Stimulated activated naive B cell treated with anti-CD40 and anti-IgM and Interleukin-4, amounts not matched to agents 10 μg/mL and 1 μg/mL and 100 μg/mL, for 72 hours (primary cell): ENCODE data around the gene SH3RF2.
"Not testable (repeated sequence)": the region's sequence is repeated elsewhere in the genome, so short reads cannot be mapped to it uniquely, and the experiment has no call there.

Experiments used
- ATAC-seq, 2 donors: fragments of 150-1000 bp; cut with Tn5 transposase; replicated peaks; 2 replicates each; pipeline ENCODE4 v1.10.0; 2021; ENCODE audit warnings: moderate library complexity in 1 of 2
- DNase-seq: peaks from one replicate; pipeline ENCODE4 v3.0.0; 2021
- H3K27ac Mint-ChIP-seq: one replicate; pipeline ENCODE4 v1.8.0; 2022; ENCODE audit warnings: mild to moderate bottlenecking, mixed read lengths
- H3K27me3 Mint-ChIP-seq, 2 donors: one replicate each; pipeline ENCODE4 v1.8.0; 2022; ENCODE audit warnings: mixed read lengths in 2 of 2
- H3K36me3 Mint-ChIP-seq, 2 donors: one replicate each; pipeline ENCODE4 v1.8.0; 2022; ENCODE audit warnings: mixed read lengths in 2 of 2, mild to moderate bottlenecking in 1 of 2
- H3K4me1 Mint-ChIP-seq, 2 donors: one replicate each; pipeline ENCODE4 v1.8.0; 2022; ENCODE audit warnings: mixed read lengths in 2 of 2, mild to moderate bottlenecking in 1 of 2
- H3K4me3 Mint-ChIP-seq, 2 donors: one replicate each; pipeline ENCODE4 v1.8.0; 2022; ENCODE audit warnings: mild to moderate bottlenecking in 2 of 2, mixed read lengths in 2 of 2, moderate library complexity in 1 of 2
- H3K9me3 Mint-ChIP-seq, 2 donors: one replicate each; pipeline ENCODE4 v1.8.0; 2022; ENCODE audit warnings: mixed read lengths in 2 of 2, mild to moderate bottlenecking in 1 of 2

The SH3RF2 gene

DNA sequence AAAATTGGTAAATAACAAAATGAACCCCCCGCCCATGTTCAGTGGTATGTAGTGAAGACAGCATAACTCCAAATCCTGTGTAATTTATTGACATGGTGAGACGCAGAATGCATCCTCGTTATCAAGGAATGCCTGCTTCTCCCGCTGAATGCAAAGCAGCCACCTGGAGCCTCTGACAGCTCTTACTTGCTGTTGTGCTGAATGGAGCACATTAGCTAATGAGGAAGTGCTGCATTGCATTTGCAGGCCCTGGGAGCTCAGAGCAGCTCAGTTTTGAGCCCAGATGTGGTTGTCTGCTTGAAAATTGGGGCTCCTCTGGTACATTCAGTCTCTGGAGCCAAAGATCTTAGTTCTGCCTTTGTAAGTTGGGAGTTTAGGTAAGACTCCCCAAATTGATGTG is 140.1 kb downstream of the SH3RF2 start:
- H3K27me3 Mint-ChIP-seq = peaks cover 11 to 12% of the 10 kb centered on the region in 2 donors

DNA sequence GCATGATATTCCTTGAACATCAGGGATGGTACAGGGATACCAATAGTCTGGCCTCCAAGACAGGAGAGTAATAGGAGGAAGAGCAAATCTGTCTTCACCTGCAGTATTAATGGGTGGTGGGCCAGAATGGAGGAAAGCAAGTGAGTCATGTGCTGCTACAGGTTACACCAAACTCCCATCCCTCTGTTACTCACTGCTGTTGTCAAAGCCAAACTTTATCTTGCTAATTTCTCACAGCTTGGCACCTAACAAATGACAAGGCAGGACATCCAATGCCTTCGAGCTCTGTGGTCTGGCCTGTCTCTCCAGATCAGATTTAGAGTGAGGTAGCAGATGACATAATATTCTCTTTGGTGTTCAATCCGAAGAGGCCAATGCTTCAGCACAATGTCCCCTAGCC is 142.2 kb downstream of the SH3RF2 start:
- ATAC-seq (no peak), DNase-seq (no peak)
- peaks cover 0 to 2% of the 10 kb centered on the region in 2 donors for H3K9me3 Mint-ChIP-seq
- H3K27ac Mint-ChIP-seq = no peak overlapping the region
- H3K4me1 Mint-ChIP-seq = peaks cover 0 to 5% of the 10 kb centered on the region in 2 donors
- no peak overlapping the region for H3K4me3 Mint-ChIP-seq
- peaks cover 5% of the 10 kb centered on the region in 2 donors for H3K27me3 Mint-ChIP-seq
- no peaks in the 10 kb centered on the region for H3K36me3 Mint-ChIP-seq

More for the DNA sequence above, 140.1 kb downstream of the SH3RF2 start:
- Mint-ChIP-seq H3K9me3 (no peaks in the 10 kb centered on the region), H3K4me1 (peaks cover 0 to 5% of the 10 kb centered on the region in 2 donors), H3K4me3 (no peak overlapping the region), H3K36me3 (no peaks in the 10 kb centered on the region), H3K27ac (no peak overlapping the region)
- no peak for DNase-seq
- no peak for ATAC-seq

DNA sequence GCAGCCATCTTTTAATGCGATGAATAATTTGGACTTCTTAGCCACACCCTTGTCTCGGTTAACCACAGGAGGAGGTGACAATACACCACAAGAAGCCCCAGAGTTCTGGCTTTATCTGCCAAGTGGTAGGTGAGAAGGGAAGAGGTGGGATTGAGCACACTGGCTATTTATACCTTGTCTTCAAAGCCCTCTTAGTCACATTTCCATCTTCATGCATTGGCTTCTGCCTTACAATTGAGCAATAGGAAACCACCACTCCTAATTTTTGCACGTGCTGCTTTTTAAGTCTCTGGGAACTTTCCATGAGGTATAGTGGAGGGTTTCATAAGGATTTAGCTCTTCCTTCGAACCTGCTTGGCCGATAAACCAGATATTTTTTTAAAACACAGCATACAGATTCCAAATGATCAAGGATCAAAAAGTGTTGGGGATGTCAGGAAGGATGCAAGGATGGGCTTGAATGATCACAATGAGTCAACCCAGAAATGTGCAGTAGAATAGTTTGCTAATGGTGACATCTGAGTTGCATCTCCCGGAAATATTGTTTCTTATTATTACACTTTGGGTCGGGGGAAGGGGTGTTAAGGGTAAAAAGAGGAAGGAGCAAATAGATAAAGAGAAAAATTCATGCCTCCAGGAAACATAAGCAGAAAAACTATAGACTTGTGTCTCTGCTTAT is 143.5 kb downstream of the SH3RF2 start:
- Mint-ChIP-seq H3K4me3 (no peak overlapping the region), H3K27ac (no peak overlapping the region), H3K4me1 (peaks cover 0 to 5% of the 10 kb centered on the region in 2 donors), H3K9me3 (peaks cover 0 to 2% of the 10 kb centered on the region in 2 donors), H3K36me3 (no peaks in the 10 kb centered on the region), H3K27me3 (peaks cover under 1 to 5% of the 10 kb centered on the region in 2 donors)
- DNase-seq (no peak), ATAC-seq (peak; percentile 33 to 66)

DNA sequence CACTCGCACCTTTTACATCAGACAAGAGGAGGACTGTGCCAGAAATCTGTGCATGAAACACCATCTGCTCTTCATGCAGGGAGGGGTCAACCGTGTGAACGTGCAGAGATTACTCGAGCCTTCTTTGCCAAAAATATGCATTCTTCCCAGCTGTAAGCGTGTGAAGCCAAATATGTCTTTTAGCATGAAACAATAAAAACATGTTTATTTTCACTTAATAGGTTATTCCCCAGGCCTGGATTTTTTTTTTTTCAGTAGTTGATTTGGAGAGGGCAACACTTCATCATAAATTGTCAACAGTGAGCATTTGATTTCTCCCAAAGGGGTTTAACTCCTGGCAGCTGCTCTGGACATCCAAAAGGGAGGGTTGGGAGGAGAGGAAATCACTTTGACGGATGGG is 145.2 kb downstream of the SH3RF2 start:
- H3K27ac Mint-ChIP-seq = no peak overlapping the region
- peaks cover 0 to 5% of the 10 kb centered on the region in 2 donors for H3K4me1 Mint-ChIP-seq
- peaks cover 0 to 5% of the 10 kb centered on the region in 2 donors for H3K27me3 Mint-ChIP-seq
- ATAC-seq (no peak), DNase-seq (no peak)
- H3K4me3 Mint-ChIP-seq = no peak overlapping the region
- H3K36me3 Mint-ChIP-seq = no peaks in the 10 kb centered on the region
- peaks cover 0 to 2% of the 10 kb centered on the region in 2 donors for H3K9me3 Mint-ChIP-seq

DNA sequence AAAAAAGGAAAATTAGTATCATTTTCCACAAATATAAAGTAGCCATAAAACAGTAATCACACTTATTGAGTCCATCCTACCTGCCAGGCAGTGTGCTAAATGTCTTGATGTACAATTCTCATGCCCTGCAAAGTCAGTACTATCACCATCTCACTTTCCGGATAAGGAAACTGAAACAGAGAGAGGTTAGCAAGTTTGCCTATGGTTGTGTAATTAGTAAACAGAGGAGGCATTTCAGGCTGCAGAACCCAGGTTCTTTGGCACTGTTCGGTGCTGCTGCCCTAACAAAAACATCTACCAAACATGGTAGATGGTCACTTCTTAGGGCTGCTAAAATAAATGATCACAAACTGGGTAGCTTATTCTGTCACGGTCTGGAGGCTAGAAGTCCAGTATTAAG is 146.4 kb downstream of the SH3RF2 start:
- Mint-ChIP-seq H3K27me3 (peaks cover 0 to 5% of the 10 kb centered on the region in 2 donors), H3K36me3 (no peaks in the 10 kb centered on the region), H3K4me3 (no peak overlapping the region), H3K27ac (no peak overlapping the region), H3K9me3 (peaks cover 0 to 2% of the 10 kb centered on the region in 2 donors), H3K4me1 (peaks cover 0 to 5% of the 10 kb centered on the region in 2 donors)
- ATAC-seq (no peak), DNase-seq (no peak)

DNA sequence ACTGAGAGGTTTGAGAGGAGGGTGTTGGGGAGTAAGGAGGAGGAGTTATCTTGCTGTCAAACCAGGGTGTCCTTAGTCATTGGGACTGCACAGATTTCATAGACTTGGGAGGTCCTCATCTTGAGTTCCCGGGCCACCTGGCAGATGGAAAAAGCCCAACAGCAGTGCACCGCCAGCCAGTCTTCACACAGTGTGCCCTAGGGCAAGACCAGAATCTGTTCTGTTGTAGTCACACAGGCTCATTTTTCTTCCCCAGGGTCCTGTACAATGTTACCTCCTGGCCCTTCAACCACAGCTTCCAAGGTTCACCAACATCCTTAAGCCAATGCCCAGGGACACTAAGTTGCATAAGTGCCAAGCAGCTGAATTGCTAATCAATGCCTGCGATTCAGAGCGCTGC is 148.0 kb downstream of the SH3RF2 start:
- no peak for ATAC-seq
- Mint-ChIP-seq H3K9me3 (peaks cover 0 to 2% of the 10 kb centered on the region in 2 donors), H3K27me3 (peaks cover 0 to 5% of the 10 kb centered on the region in 2 donors)

DNA sequence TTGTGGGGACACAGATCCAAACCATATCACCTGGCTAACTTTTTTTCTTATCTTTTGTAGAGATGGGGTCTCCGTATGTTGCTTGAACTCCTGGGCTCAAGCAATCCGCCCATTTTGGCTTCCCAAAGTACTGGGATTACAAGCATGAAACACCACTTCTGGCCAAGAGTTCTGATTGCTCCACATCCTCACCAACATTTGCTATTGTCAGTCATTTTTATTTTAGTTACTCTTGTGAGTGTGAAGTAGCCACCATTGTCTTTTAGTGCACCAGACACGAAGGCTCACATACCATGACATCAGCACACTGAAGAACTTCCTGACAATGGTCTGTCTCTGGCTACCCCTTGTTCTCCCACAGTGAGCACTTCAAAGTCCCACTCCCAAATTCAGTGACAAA is 151.7 kb downstream of the SH3RF2 start:
- H3K4me1 Mint-ChIP-seq = no peaks in the 10 kb centered on the region
- no peak for DNase-seq
- H3K9me3 Mint-ChIP-seq = peaks cover 0 to 2% of the 10 kb centered on the region in 2 donors
- no peak overlapping the region for H3K4me3 Mint-ChIP-seq
- H3K27ac Mint-ChIP-seq = no peak overlapping the region
- H3K36me3 Mint-ChIP-seq = no peaks in the 10 kb centered on the region
- no peak for ATAC-seq
- no peaks in the 10 kb centered on the region for H3K27me3 Mint-ChIP-seq

More for the DNA sequence above, 148.0 kb downstream of the SH3RF2 start:
- H3K36me3 Mint-ChIP-seq = no peaks in the 10 kb centered on the region
- no peak overlapping the region for H3K4me3 Mint-ChIP-seq
- no peak overlapping the region for H3K27ac Mint-ChIP-seq
- DNase-seq = no peak
- peaks cover 0 to 5% of the 10 kb centered on the region in 2 donors for H3K4me1 Mint-ChIP-seq

DNA sequence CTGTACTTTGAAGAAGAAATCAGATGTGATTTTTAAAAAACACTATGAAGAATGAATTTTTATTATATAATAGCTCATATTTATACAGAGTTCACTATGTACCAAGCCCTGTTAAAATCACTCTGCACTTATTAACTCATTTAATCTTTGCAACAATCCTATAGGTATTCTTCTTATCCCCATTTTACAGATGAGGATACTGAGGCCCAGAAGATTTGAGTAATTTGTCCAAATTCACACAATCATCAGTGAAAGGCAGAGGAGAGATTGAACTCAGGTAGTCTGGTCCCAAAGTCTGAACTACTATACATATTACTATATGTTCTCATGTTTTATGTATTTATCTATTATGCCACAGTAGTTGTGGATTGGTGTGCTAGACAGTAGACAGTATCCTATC is 152.9 kb downstream of the SH3RF2 start:
- no peak for DNase-seq
- no peaks in the 10 kb centered on the region for H3K4me1 Mint-ChIP-seq
- ATAC-seq = no peak
- no peaks in the 10 kb centered on the region for H3K36me3 Mint-ChIP-seq
- H3K9me3 Mint-ChIP-seq = no peaks in the 10 kb centered on the region
- no peak overlapping the region for H3K27ac Mint-ChIP-seq
- H3K4me3 Mint-ChIP-seq = no peak overlapping the region
- H3K27me3 Mint-ChIP-seq = no peaks in the 10 kb centered on the region

DNA sequence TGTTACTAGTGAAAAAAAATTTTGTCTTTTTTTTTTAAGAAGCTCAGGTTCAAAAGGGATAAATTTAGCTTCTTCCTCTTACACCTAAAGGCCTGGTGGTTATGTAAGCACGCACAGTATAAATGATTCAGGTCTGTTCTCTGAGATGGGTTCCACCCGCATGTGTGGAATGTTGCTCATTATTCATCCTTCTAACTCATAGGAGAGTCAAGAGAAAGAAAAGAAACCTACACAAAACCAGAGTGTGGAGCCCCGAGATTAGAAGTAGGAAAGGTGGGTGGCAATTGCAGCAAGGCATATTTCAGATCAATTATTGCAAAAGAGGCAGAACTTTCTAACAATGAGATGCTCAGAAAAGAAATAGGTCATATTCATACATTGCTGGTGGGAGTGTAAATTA is 155.5 kb downstream of the SH3RF2 start:
- Mint-ChIP-seq H3K4me3 (no peak overlapping the region), H3K36me3 (no peaks in the 10 kb centered on the region), H3K4me1 (no peaks in the 10 kb centered on the region), H3K9me3 (no peaks in the 10 kb centered on the region), H3K27me3 (no peaks in the 10 kb centered on the region), H3K27ac (no peak overlapping the region)
- no peak for ATAC-seq
- no peak for DNase-seq

DNA sequence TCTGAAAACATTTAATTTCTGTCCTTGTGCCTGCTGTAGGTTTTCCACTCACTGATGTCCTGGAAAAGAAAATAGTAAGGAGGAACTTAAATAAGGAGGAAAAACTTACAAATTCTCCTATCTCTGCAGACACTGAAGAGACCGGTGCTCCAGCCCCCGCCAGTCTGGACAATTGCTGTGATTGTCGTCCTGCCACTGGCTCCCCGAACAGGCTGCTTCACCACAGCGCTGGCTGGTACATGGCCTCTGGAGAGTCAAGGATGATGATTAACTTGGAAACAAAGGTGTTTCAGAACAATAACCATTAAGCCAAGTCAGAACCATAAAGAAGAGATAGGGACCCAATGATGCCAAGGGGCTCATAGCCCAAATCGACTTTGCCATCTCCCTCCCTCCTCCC is 161.7 kb downstream of the SH3RF2 start:
- Mint-ChIP-seq H3K4me1 (no peaks in the 10 kb centered on the region), H3K36me3 (peaks cover 2 to 6% of the 10 kb centered on the region in 2 donors), H3K9me3 (no peaks in the 10 kb centered on the region), H3K27me3 (no peaks in the 10 kb centered on the region), H3K27ac (no peak overlapping the region), H3K4me3 (no peak overlapping the region)
- ATAC-seq (no peak), DNase-seq (no peak)

DNA sequence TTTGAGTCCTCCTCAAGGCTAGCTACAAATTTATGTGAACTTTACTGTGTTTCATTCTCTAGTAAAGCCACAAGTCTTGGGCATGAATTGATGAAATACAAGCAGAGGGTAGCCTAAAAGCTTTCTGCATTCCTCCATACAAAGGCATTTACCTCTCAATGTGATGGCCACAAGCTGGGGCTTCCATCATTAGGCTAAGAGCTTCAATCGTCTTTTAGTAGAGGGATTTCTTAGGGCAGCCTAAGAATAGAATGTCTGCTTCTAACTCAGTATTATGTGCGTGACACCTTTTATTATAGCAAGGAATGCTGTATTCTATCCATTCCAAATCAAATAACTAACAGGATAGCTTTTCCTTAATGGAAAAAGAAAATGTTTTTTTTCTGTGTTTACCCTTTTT is 165.3 kb downstream of the SH3RF2 start:
- peaks cover 0 to 2% of the 10 kb centered on the region in 2 donors for H3K4me1 Mint-ChIP-seq
- ATAC-seq (no peak), DNase-seq (no peak)
- H3K9me3 Mint-ChIP-seq = no peaks in the 10 kb centered on the region
- H3K4me3 Mint-ChIP-seq = no peak overlapping the region
- H3K36me3 Mint-ChIP-seq = peaks cover 14 to 23% of the 10 kb centered on the region in 2 donors
- no peaks in the 10 kb centered on the region for H3K27me3 Mint-ChIP-seq
- no peak overlapping the region for H3K27ac Mint-ChIP-seq

DNA sequence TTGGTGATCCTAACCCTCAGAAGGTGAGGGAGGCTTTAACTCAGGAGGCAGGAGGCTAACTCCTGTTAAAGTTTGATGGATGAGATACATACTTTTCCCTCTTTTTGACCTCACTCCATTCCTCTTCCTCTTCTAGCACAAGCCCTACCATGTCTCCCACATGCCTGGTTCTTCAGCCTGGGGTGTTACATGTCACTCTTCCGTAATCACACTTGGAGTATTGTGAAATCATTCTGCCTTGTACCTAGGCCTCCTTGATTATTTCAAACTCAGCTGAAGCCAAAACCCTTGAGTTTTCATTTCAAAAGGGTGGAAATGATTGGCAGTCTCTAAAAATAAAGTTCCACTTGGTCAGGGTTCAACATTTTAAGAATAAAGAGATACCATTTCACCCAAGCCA is 167.2 kb downstream of the SH3RF2 start:
- no peak for ATAC-seq
- no peaks in the 10 kb centered on the region for H3K27me3 Mint-ChIP-seq

DNA sequence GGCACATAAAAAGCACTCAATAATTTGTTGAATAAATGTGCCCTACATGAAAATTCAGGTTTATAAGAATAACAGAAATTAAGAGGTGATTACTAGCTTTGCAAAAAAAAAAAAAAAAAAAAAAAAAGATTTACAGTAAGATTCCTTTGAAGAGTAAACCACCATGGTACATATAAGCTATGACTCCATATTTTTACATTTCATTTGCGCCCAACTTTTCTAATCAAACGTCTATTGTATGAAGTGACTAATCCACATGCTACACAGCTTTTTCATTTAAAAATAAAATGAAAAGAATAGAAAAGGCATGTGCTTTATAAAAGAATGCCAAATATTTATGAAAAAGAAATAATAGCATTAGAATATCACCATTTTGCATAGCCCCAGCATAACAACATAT is 169.1 kb downstream of the SH3RF2 start, which contains the start of gene PLAC8L1:
Gene PLAC8L1, minus strand, starts transcription at position 101 of the 400 bp plus-strand sequence. CDS start 1,266 bp downstream, outside the sequence.
- no peak within 1 kb of the TSS for H3K27ac Mint-ChIP-seq
- H3K4me1 Mint-ChIP-seq = peaks cover 0 to 10% of the 10 kb centered on the region in 2 donors
- no peak for DNase-seq
- no peaks in the 10 kb centered on the region for H3K27me3 Mint-ChIP-seq
- H3K9me3 Mint-ChIP-seq = no peaks in the 10 kb centered on the region
- no peak within 1 kb of the TSS for H3K4me3 Mint-ChIP-seq
- ATAC-seq = no peak
- H3K36me3 Mint-ChIP-seq = peaks cover 19 to 32% of the 10 kb centered on the region in 2 donors

More for the DNA sequence above, 167.2 kb downstream of the SH3RF2 start:
- peaks cover 0 to 6% of the 10 kb centered on the region in 2 donors for H3K4me1 Mint-ChIP-seq
- H3K9me3 Mint-ChIP-seq = no peaks in the 10 kb centered on the region
- H3K27ac Mint-ChIP-seq = no peak overlapping the region
- DNase-seq = no peak
- no peak overlapping the region for H3K4me3 Mint-ChIP-seq
- H3K36me3 Mint-ChIP-seq = peaks cover 14 to 23% of the 10 kb centered on the region in 2 donors

DNA sequence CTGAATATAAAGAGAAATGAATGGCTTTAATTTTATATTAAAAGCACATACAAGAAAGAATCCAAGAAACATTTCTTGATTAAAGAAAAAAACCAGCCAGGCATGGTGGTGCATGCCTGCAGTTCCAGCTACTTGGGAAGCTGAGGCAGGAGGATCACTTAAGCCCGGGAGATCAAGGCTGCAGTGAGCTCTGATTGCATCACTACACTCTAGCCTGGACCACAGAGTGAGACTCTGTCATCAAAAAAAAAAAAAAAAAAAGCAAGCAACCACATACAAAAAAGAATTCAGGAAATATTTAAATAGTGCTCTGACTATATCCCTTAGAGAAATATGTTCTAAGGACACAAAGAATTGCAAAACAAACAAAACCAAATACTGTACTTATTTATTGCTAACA is 171.5 kb downstream of the SH3RF2 start:
- H3K27ac Mint-ChIP-seq = no peak overlapping the region
- DNase-seq = no peak
- H3K36me3 Mint-ChIP-seq = peaks cover 17 to 26% of the 10 kb centered on the region in 2 donors

DNA sequence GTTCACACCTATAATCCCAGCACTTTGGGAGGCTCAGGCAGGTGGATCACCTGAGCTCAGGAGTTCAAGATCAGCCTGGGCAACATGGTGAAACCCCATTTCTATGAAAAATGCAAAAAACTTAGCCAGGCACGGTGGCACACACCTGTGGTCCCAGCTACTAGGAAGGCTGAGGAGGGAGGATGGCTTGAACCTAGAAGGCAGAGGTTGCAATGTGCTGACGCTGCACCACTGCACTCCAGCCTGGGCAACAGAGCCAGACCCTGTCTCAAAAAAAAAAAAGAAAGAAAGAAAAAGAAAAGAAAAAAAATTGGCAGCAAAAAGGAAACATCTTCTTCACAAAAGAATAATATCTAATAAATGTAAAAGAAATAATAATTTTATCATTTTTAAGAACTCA is 172.5 kb downstream of the SH3RF2 start:
- H3K36me3 Mint-ChIP-seq = peaks cover 15 to 22% of the 10 kb centered on the region in 2 donors
- H3K27ac Mint-ChIP-seq, DNase-seq: not testable (repeated sequence)

More for the DNA sequence above, 171.5 kb downstream of the SH3RF2 start:
- no peaks in the 10 kb centered on the region for H3K9me3 Mint-ChIP-seq
- ATAC-seq = no peak
- peaks cover 0 to 10% of the 10 kb centered on the region in 2 donors for H3K4me1 Mint-ChIP-seq
- no peaks in the 10 kb centered on the region for H3K27me3 Mint-ChIP-seq
- no peak overlapping the region for H3K4me3 Mint-ChIP-seq

More for the DNA sequence above, 172.5 kb downstream of the SH3RF2 start:
- H3K4me1 Mint-ChIP-seq, H3K9me3 Mint-ChIP-seq, ATAC-seq, H3K4me3 Mint-ChIP-seq, H3K27me3 Mint-ChIP-seq: not testable (repeated sequence)
